ENCODE measurements around the gene EDA. TPM values are rescaled to one million over a fixed set of nuclear protein-coding genes. Genes with fewer than 3 reads are reported as not detected.
"Not testable (repeated sequence)": the region's sequence is repeated elsewhere in the genome, so short reads cannot be mapped to it uniquely, and the experiment has no call there.

Gene EDA
- total RNA-seq, 2 experiments from 2014 or later: 1.3 to 1.4 TPM

DNA sequence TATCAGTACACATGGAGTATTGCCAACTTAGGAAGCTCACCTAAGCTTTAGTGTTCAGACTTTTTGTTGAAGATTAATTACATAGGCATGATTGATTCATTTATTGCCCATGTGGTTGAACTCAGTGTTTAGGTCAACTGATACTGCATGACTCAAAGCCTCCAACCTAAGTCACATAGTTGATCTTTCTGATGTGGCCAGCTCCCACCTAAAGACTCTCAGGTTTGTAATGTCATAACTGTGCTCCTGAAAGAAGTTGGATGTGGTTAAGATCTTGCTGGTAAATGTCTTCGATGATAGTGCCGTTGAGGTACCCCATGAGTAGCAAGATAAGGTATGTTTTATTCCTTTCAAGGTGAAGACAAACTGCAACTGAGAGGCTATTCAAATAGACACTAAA is 192.5 kb downstream of the EDA start:
- peaks cover 4% of the 10 kb centered on the region for H3K36me3 Mint-ChIP-seq
- no peak overlapping the region for H3K4me3 Mint-ChIP-seq
- H3K27ac Mint-ChIP-seq: no peak overlapping the region
- peaks cover 8% of the 10 kb centered on the region for H3K4me1 Mint-ChIP-seq
- H3K9me3 Mint-ChIP-seq: no peaks in the 10 kb centered on the region
- no peaks in the 10 kb centered on the region for H3K27me3 Mint-ChIP-seq
- no peak for DNase-seq

GRCh38 chrX:69813677-69814076 is 197.8 kb downstream of the EDA start:
- Mint-ChIP-seq H3K9me3 (peaks cover 2% of the 10 kb centered on the region), H3K27me3 (no peaks in the 10 kb centered on the region), H3K36me3 (peaks cover 2% of the 10 kb centered on the region), H3K4me1 (no peaks in the 10 kb centered on the region), H3K4me3 (no peak overlapping the region), H3K27ac (no peak overlapping the region)
- no peak for DNase-seq

- peaks cover 4% of the 10 kb centered on the region for H3K9me3 Mint-ChIP-seq
Measured at GRCh38 chrX:69815063-69815462, 199.2 kb downstream of the EDA start.

DNA sequence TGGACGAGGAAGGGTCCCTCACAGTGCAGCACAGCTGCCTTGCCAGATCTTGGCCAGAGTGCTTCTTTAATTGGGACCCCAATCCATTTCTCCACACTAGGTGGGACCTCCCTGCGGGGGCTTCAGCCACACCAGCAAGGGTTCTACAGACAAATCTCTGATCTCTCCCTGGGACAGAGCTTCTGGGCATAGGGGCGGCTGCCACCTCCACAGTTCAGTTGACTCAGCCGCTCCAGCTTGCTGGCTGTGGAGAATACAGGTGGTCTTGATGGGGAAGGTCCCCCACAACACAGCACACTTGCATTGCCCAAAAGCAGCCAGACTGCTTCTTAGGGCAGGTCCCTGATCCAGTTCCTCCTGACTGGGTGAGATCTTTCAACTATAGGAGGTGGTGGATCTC is 199.6 kb downstream of the EDA start:
- peaks cover 2% of the 10 kb centered on the region for H3K36me3 Mint-ChIP-seq
- no peak overlapping the region for H3K27ac Mint-ChIP-seq
- peaks cover 4% of the 10 kb centered on the region for H3K9me3 Mint-ChIP-seq
- no peak overlapping the region for H3K4me3 Mint-ChIP-seq
- no peaks in the 10 kb centered on the region for H3K4me1 Mint-ChIP-seq
- H3K27me3 Mint-ChIP-seq: no peaks in the 10 kb centered on the region
- DNase-seq: no peak

More at GRCh38 chrX:69815063-69815462, 199.2 kb downstream of the EDA start:
- no peaks in the 10 kb centered on the region for H3K4me1 Mint-ChIP-seq
- no peak overlapping the region for H3K4me3 Mint-ChIP-seq
- H3K27me3 Mint-ChIP-seq: no peaks in the 10 kb centered on the region
- DNase-seq: no peak
- H3K27ac Mint-ChIP-seq: no peak overlapping the region
- peaks cover 2% of the 10 kb centered on the region for H3K36me3 Mint-ChIP-seq

DNA sequence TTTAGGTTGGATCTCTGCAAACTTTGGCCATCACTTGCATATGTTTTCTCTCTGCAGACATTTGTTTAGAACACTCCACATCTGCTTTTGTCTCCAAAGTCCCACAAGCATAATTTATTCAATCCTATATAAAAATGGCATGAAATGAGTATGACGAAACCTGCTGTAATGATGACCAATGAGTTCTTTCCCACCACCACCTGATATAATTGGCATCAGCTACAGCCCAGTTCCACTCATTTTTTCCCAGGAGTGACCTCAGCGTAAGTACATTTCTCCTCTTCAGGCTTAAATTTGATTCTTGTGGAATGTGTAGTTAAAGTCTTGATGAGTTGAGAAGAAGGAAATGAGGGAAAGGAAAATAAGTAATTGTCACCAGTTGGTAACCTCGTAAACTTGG is 228.7 kb downstream of the EDA start:
- no peaks in the 10 kb centered on the region for H3K27me3 Mint-ChIP-seq
- no peaks in the 10 kb centered on the region for H3K4me1 Mint-ChIP-seq
- peaks cover 1% of the 10 kb centered on the region for H3K36me3 Mint-ChIP-seq
- peaks cover 1% of the 10 kb centered on the region for H3K9me3 Mint-ChIP-seq
- DNase-seq: no peak
- H3K27ac Mint-ChIP-seq: no peak overlapping the region
- no peak overlapping the region for H3K4me3 Mint-ChIP-seq

GRCh38 chrX:69859999-69860398 is 244.1 kb downstream of the EDA start:
- H3K4me1 Mint-ChIP-seq, H3K27ac Mint-ChIP-seq, H3K36me3 Mint-ChIP-seq, H3K27me3 Mint-ChIP-seq, DNase-seq, H3K4me3 Mint-ChIP-seq: not testable (repeated sequence)
- H3K9me3 Mint-ChIP-seq: peaks cover 18% of the 10 kb centered on the region

DNA sequence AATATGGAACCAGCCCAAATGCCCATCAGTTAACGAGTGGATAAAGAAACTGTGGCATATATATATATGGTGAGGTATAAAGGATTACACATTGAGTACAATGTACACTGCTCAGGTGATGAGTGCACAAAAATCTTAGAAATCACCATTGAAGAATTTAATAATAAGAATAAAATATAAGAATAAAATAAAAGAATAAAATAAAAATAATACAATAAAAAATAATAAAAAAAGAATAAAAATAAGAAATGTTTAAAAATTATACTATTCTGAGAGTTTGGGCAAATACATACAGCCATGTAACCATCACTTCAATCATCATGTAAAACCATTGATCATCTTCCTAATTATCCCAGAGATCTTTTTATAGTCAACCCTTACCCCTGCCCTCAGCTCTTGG is 260.3 kb downstream of the EDA start:
- DNase-seq: no peak
- H3K27ac Mint-ChIP-seq: no peak overlapping the region
- H3K9me3 Mint-ChIP-seq: peaks cover 6% of the 10 kb centered on the region
- peaks cover 2% of the 10 kb centered on the region for H3K4me1 Mint-ChIP-seq
- H3K4me3 Mint-ChIP-seq: no peak overlapping the region
- H3K36me3 Mint-ChIP-seq: no peaks in the 10 kb centered on the region
- H3K27me3 Mint-ChIP-seq: no peaks in the 10 kb centered on the region

- Mint-ChIP-seq H3K4me1 (peaks cover 2% of the 10 kb centered on the region), H3K9me3 (peaks cover 9% of the 10 kb centered on the region), H3K27ac (no peak overlapping the region), H3K36me3 (no peaks in the 10 kb centered on the region), H3K27me3 (no peaks in the 10 kb centered on the region), H3K4me3 (no peak overlapping the region)
- DNase-seq: no peak
Measured at GRCh38 chrX:69884210-69884609, 268.3 kb downstream of the EDA start.

- no peak overlapping the region for H3K27ac Mint-ChIP-seq
- H3K36me3 Mint-ChIP-seq: no peaks in the 10 kb centered on the region
- no peak overlapping the region for H3K4me3 Mint-ChIP-seq
- H3K4me1 Mint-ChIP-seq: no peaks in the 10 kb centered on the region
- no peak for DNase-seq
- no peaks in the 10 kb centered on the region for H3K9me3 Mint-ChIP-seq
- no peaks in the 10 kb centered on the region for H3K27me3 Mint-ChIP-seq
Measured at GRCh38 chrX:69896046-69896445, 280.1 kb downstream of the EDA start.

DNA sequence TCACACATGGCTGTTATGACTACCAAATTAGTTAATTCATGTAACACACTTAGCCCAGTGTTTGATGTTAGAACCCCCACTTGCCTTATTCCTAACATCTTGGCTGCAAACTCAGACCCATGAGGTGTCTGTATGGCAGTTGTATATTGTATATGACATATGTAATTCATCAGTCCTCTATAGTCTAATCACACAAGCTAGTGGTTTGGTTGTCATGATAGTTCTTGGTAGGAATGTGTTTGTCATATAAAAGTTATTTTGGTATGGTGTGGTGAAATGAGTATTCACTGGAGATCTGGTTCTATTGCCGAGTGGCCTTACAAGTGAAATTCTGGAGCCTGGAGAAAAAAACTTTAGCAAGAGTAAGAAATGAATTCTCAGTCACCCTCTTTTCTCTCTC is 284.6 kb downstream of the EDA start:
- Mint-ChIP-seq H3K27ac (no peak overlapping the region), H3K36me3 (no peaks in the 10 kb centered on the region), H3K4me1 (no peaks in the 10 kb centered on the region), H3K27me3 (no peaks in the 10 kb centered on the region), H3K9me3 (no peaks in the 10 kb centered on the region), H3K4me3 (no peak overlapping the region)
- DNase-seq: no peak

DNA sequence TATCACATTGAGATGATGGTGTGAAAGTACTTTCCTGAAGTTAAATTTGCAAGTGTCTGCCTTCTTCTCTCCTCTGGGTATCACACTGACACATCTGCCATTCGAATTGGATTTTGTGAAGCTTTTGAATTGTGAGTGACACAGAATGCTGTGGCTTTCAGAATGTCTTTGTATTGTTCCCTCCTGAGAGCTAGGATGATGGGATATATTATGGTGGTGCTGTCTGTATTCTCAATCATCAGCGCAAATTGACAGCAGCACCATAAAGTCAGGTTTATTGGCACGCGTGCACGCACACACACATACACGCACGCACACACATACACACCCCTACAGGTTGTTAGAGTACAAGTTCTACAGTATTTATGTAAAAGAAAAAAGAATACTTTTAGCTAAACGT is 290.5 kb downstream of the EDA start:
- H3K4me3 Mint-ChIP-seq: no peak overlapping the region
- no peaks in the 10 kb centered on the region for H3K4me1 Mint-ChIP-seq
- no peaks in the 10 kb centered on the region for H3K27me3 Mint-ChIP-seq
- no peaks in the 10 kb centered on the region for H3K36me3 Mint-ChIP-seq
- H3K9me3 Mint-ChIP-seq: no peaks in the 10 kb centered on the region
- no peak overlapping the region for H3K27ac Mint-ChIP-seq
- DNase-seq: no peak

- H3K9me3 Mint-ChIP-seq: peaks cover 2% of the 10 kb centered on the region
- H3K27ac Mint-ChIP-seq: no peak overlapping the region
- H3K4me3 Mint-ChIP-seq: no peak overlapping the region
- H3K36me3 Mint-ChIP-seq: no peaks in the 10 kb centered on the region
- no peaks in the 10 kb centered on the region for H3K27me3 Mint-ChIP-seq
- no peaks in the 10 kb centered on the region for H3K4me1 Mint-ChIP-seq
- no peak for DNase-seq
Measured at GRCh38 chrX:69914781-69915180, 298.9 kb downstream of the EDA start.

- Mint-ChIP-seq H3K36me3 (peaks cover under 1% of the 10 kb centered on the region), H3K4me3 (no peak overlapping the region), H3K27ac (no peak overlapping the region), H3K9me3 (peaks cover under 1% of the 10 kb centered on the region), H3K4me1 (no peaks in the 10 kb centered on the region), H3K27me3 (no peaks in the 10 kb centered on the region)
- DNase-seq: no peak
Measured at GRCh38 chrX:69919749-69920148, 303.8 kb downstream of the EDA start.

DNA sequence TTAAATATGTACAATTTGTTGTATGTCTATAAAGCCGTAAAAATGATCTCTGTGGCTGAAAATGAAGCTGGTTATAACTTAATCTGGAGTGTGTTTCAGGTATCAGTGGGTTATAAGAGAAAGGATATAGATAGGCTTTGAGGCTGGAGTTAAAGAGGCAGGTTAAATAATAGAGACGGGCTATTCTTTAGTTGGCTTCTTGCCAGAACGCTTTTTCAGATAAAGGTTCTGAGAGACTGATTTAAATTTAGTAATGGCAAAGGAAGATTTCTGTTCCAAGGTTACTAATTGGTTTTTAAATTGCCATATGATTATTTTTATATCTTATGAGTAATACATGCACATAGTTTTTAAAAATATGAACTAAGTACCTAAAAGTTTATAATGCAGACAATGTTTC is 316.4 kb downstream of the EDA start:
- Mint-ChIP-seq H3K4me1 (no peaks in the 10 kb centered on the region), H3K36me3 (no peaks in the 10 kb centered on the region), H3K9me3 (no peaks in the 10 kb centered on the region), H3K4me3 (no peak overlapping the region), H3K27ac (no peak overlapping the region), H3K27me3 (no peaks in the 10 kb centered on the region)
- no peak for DNase-seq

DNA sequence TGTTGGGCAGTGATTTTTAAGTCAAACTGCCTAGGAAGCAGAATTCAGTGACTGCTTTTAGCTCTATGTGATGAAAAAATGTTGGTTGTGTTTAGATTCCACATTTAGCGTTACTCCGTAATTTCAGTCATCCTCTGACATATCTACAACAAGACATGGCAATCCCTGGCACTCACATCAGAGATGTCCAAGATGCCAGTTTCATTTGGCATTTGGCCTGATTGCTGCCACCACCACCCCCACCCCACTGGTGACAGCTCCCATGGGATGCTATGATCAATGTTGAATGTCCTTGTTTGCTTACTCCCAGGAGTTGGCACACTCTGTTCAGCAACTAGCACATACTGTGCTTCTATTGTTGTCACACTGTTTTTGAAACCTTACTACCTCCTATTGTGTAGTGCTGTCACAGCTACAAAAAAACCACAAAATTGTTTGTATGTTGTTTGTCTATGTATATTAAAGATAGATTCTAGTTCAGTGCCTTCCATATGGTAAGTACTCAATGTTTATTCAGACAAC is 332.4 kb downstream of the EDA start:
- Mint-ChIP-seq H3K27ac (no peak overlapping the region), H3K4me3 (no peak overlapping the region), H3K27me3 (peaks cover 4% of the 10 kb centered on the region), H3K36me3 (no peaks in the 10 kb centered on the region), H3K4me1 (no peaks in the 10 kb centered on the region), H3K9me3 (no peaks in the 10 kb centered on the region)
- DNase-seq: no peak

GRCh38 chrX:69951753-69952152 is 335.8 kb downstream of the EDA start:
- H3K4me3 Mint-ChIP-seq: no peak overlapping the region
- H3K27me3 Mint-ChIP-seq: no peaks in the 10 kb centered on the region
- H3K4me1 Mint-ChIP-seq: no peaks in the 10 kb centered on the region
- no peaks in the 10 kb centered on the region for H3K36me3 Mint-ChIP-seq
- H3K9me3 Mint-ChIP-seq: no peaks in the 10 kb centered on the region
- no peak for DNase-seq
- H3K27ac Mint-ChIP-seq: no peak overlapping the region

- H3K36me3 Mint-ChIP-seq: no peaks in the 10 kb centered on the region
- H3K27ac Mint-ChIP-seq: no peak overlapping the region
- no peaks in the 10 kb centered on the region for H3K9me3 Mint-ChIP-seq
- no peak overlapping the region for H3K4me3 Mint-ChIP-seq
- no peak for DNase-seq
- no peaks in the 10 kb centered on the region for H3K27me3 Mint-ChIP-seq
- no peaks in the 10 kb centered on the region for H3K4me1 Mint-ChIP-seq
Measured at GRCh38 chrX:69959712-69960111, 343.8 kb downstream of the EDA start.
